HepG2 (cell line): Measurements from ENCODE around the gene CBL.

ENCODE experiments used
- KDM5A ChIP-seq: fragments of 200-600 bp; sonication (generic); IDR thresholded peaks from 2 replicates; pipeline ENCODE4 v1.7.0; 2018; ENCODE audit warnings: antibody characterized with exemption, mild to moderate bottlenecking, low read length, borderline replicate concordance
- PCBP1 ChIP-seq: fragments of 200-400 bp; formaldehyde crosslinking; IDR thresholded peaks from 2 replicates; pipeline ENCODE4 v1.6.1; 2017; ENCODE audit warnings: mild to moderate bottlenecking, low read depth, low read length, borderline replicate concordance
- UBTF ChIP-seq: sonication (generic); formaldehyde crosslinking; IDR thresholded peaks from 2 replicates; pipeline ENCODE4 v1.4.0; 2020; ENCODE audit warnings: mild to moderate bottlenecking, missing genetic modification reagents
- TF ChIP-seq, protein P1 (sequence below): sonication (generic); formaldehyde crosslinking; IDR thresholded peaks from 2 replicates; pipeline ENCODE4 v1.5.0; 2020; ENCODE audit warnings: mild to moderate bottlenecking, missing genetic modification reagents, moderate library complexity
- TF ChIP-seq, protein P2 (sequence below): sonication (generic); formaldehyde crosslinking; IDR thresholded peaks from 2 replicates; pipeline ENCODE4 v1.4.0; 2020; ENCODE audit warnings: missing genetic modification reagents

- no peak for TF ChIP-seq KDM5A
- TF ChIP-seq, protein P1, sequence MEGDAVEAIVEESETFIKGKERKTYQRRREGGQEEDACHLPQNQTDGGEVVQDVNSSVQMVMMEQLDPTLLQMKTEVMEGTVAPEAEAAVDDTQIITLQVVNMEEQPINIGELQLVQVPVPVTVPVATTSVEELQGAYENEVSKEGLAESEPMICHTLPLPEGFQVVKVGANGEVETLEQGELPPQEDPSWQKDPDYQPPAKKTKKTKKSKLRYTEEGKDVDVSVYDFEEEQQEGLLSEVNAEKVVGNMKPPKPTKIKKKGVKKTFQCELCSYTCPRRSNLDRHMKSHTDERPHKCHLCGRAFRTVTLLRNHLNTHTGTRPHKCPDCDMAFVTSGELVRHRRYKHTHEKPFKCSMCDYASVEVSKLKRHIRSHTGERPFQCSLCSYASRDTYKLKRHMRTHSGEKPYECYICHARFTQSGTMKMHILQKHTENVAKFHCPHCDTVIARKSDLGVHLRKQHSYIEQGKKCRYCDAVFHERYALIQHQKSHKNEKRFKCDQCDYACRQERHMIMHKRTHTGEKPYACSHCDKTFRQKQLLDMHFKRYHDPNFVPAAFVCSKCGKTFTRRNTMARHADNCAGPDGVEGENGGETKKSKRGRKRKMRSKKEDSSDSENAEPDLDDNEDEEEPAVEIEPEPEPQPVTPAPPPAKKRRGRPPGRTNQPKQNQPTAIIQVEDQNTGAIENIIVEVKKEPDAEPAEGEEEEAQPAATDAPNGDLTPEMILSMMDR: no peak
- TF ChIP-seq, protein P2, sequence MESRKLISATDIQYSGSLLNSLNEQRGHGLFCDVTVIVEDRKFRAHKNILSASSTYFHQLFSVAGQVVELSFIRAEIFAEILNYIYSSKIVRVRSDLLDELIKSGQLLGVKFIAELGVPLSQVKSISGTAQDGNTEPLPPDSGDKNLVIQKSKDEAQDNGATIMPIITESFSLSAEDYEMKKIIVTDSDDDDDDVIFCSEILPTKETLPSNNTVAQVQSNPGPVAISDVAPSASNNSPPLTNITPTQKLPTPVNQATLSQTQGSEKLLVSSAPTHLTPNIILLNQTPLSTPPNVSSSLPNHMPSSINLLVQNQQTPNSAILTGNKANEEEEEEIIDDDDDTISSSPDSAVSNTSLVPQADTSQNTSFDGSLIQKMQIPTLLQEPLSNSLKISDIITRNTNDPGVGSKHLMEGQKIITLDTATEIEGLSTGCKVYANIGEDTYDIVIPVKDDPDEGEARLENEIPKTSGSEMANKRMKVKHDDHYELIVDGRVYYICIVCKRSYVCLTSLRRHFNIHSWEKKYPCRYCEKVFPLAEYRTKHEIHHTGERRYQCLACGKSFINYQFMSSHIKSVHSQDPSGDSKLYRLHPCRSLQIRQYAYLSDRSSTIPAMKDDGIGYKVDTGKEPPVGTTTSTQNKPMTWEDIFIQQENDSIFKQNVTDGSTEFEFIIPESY (CRISPR knock-in tag): no peak
- no peak for TF ChIP-seq PCBP1
- no peak for TF ChIP-seq UBTF (CRISPR knock-in tag)
Observed at GRCh38 chr11:119336744-119337469, 130.8 kb downstream of the CBL start.
